PC-9 (cell line): ENCODE data around the gene IRX4. TPM values are rescaled to one million over a fixed set of nuclear protein-coding genes. Genes with fewer than 3 reads are reported as not detected.
"Not testable (repeated sequence)": the region's sequence is repeated elsewhere in the genome, so short reads cannot be mapped to it uniquely, and the experiment has no call there.

Experiments
- BruUV-seq: library from RNA; stranded (reverse); fragments of 400-500 nt; replicated peaks from 2 replicates; lab custom pipeline; 2021; lab: Mats Ljungman, UMichigan
- CTCF ChIA-PET: fragments of 300-600 bp; sonication (Branson Sonifier 250); formaldehyde crosslinking; loops from one replicate; lab custom pipeline; 2022; ENCODE audit warnings: antibody characterized with exemption; lab: Charles Lee
- POLR2A ChIA-PET: fragments of 300-600 bp; sonication (Branson Sonifier 250); formaldehyde crosslinking; loops from one replicate; lab custom pipeline; 2022; ENCODE audit warnings: antibody characterized with exemption; ENCODE audit not compliant: unreplicated experiment; lab: Charles Lee
- DNase-seq, 2 experiments: peaks; one replicate each; pipeline versions ENCODE4 v3.0.0 to v3.0.0-alpha.2; 2015 to 2022; ENCODE audit warnings: mixed read lengths in 1 of 2
- H2AFZ ChIP-seq: fragments of 200-600 bp; sonication (generic); 2 replicates; pipeline ENCODE4 v1.8.1; 2017; ENCODE audit warnings: antibody characterized with exemption
- H3F3A ChIP-seq: fragments of 200-600 bp; sonication (generic); 2 replicates; pipeline ENCODE4 v1.8.1; 2017; ENCODE audit warnings: antibody characterized with exemption, mild to moderate bottlenecking, low read depth; ENCODE audit not compliant: insufficient read depth
- H3K27ac ChIP-seq: fragments of 200-600 bp; sonication (generic); 2 replicates; pipeline ENCODE4 v1.6.1; 2016; ENCODE audit warnings: mixed run types
- H3K27me3 ChIP-seq: fragments of 200-600 bp; sonication (generic); 2 replicates; pipeline ENCODE4 v1.6.1; 2016; ENCODE audit warnings: low read depth, mixed run types; ENCODE audit not compliant: insufficient read depth
- H3K36me3 ChIP-seq: fragments of 200-600 bp; sonication (generic); 2 replicates; pipeline ENCODE4 v1.6.1; 2016; ENCODE audit warnings: low read depth, mixed run types
- H3K4me1 ChIP-seq: fragments of 200-600 bp; sonication (generic); replicated peaks from 2 replicates; pipeline ENCODE4 v1.6.1; 2016; ENCODE audit warnings: mixed run types; ENCODE audit not compliant: insufficient read depth
- H3K4me2 ChIP-seq: fragments of 200-600 bp; sonication (generic); 2 replicates; pipeline ENCODE4 v1.6.1; 2017; ENCODE audit warnings: mixed run types
- H3K4me3 ChIP-seq: fragments of 200-600 bp; sonication (generic); 2 replicates; pipeline ENCODE4 v1.6.1; 2016; ENCODE audit warnings: mixed run types
- H3K79me2 ChIP-seq: fragments of 200-600 bp; sonication (generic); 2 replicates; pipeline ENCODE4 v1.6.1; 2017; ENCODE audit warnings: low read depth, mixed run types
- H3K9me2 ChIP-seq: fragments of 200-600 bp; sonication (generic); 2 replicates; pipeline ENCODE4 v1.8.1; 2017; ENCODE audit warnings: mild to moderate bottlenecking; ENCODE audit not compliant: insufficient read depth
- H3K9me3 ChIP-seq: fragments of 200-600 bp; sonication (generic); 2 replicates; pipeline ENCODE4 v1.8.1; 2016; ENCODE audit warnings: low read depth; ENCODE audit not compliant: insufficient read depth
- H4K20me1 ChIP-seq: fragments of 200-600 bp; sonication (generic); 2 replicates; pipeline ENCODE4 v1.8.1; 2017; ENCODE audit not compliant: insufficient read depth
- EZH2 ChIP-seq: fragments of 200-600 bp; sonication (generic); IDR thresholded peaks from 2 replicates; pipeline ENCODE4 v1.8.0; 2017; ENCODE audit warnings: antibody characterized with exemption, low read depth
- intact Hi-C: fragments of 100-400 bp; cut with micrococcal nuclease; formaldehyde crosslinking; loops from one replicate; pipeline ENCODE4 v1.10.0; 2022; ENCODE audit not compliant: unreplicated experiment
- total RNA-seq: library from RNA; stranded (reverse); gene quantifications from 2 replicates; pipeline ENCODE4 v1.2.3, GENCODE V29; 2021
- TF ChIP-seq, protein P1 (sequence below): fragments of 200-600 bp; sonication (generic); conservative IDR thresholded peaks from 2 replicates; pipeline ENCODE4 v1.6.1; 2017; ENCODE audit warnings: mixed run types, antibody characterized with exemption, mild to moderate bottlenecking, moderate library complexity

IRX4 gene
- total RNA-seq, 1 experiment from 2014 or later: not detected

DNA sequence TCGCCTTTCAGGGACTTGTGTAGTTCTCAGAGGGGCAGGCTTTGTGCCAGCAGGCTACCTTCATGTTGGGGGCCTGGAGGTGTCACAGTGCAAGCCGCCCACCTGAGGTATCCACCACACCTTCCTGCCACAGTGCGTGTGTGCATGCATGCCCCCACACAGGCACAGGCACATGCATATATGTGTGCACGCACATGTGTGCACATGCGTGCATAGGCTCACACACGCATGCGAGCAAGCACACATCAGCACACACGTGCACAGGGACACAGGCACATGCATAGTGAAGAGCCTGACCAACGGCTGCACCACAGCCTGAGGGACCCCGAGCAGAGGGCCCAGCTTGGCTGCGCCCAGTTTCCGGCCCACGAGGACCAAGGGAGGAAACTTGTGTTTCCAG lies 36.1 kb downstream of the IRX4 start:
- TF ChIP-seq, protein P1, sequence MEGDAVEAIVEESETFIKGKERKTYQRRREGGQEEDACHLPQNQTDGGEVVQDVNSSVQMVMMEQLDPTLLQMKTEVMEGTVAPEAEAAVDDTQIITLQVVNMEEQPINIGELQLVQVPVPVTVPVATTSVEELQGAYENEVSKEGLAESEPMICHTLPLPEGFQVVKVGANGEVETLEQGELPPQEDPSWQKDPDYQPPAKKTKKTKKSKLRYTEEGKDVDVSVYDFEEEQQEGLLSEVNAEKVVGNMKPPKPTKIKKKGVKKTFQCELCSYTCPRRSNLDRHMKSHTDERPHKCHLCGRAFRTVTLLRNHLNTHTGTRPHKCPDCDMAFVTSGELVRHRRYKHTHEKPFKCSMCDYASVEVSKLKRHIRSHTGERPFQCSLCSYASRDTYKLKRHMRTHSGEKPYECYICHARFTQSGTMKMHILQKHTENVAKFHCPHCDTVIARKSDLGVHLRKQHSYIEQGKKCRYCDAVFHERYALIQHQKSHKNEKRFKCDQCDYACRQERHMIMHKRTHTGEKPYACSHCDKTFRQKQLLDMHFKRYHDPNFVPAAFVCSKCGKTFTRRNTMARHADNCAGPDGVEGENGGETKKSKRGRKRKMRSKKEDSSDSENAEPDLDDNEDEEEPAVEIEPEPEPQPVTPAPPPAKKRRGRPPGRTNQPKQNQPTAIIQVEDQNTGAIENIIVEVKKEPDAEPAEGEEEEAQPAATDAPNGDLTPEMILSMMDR: no peak
- TF ChIP-seq EZH2: no peak
- Histone ChIP-seq H3K27me3 (peaks cover 93% of the 10 kb centered on the region), H3K4me1 (no peaks in the 10 kb centered on the region), H2AFZ (no peak overlapping the region), H3K4me3 (no peak overlapping the region), H3F3A (no peaks in the 10 kb centered on the region), H4K20me1 (no peaks in the 10 kb centered on the region), H3K4me2 (no peak overlapping the region), H3K27ac (no peak overlapping the region), H3K36me3 (no peaks in the 10 kb centered on the region), H3K9me2 (no peaks in the 10 kb centered on the region), H3K79me2 (no peaks in the 10 kb centered on the region), H3K9me3 (no peaks in the 10 kb centered on the region)
- CTCF ChIA-PET: no interaction called here
- POLR2A ChIA-PET: no interaction called here
- intact Hi-C loops: no loop called here
- DNase-seq: no peak
- BruUV-seq: no TSS peak

DNA sequence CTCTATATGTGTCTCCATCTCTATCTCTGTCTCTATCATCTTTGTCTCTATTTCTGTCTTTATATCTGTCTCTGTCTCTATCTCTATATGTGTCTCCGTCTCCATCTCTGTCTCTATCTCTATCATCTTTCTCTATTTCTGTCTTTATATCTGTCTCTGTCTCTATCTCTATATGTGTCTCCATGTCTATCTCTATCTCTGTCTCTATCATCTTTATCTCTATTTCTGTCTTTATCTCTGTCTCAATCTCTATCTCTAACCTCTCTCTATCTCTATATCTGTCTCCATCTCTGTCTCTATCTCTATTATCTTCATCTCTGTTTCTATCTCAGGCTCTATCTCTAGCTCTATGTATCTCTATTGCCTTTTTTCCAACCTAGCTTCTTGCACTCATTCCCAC lies 37.0 kb downstream of the IRX4 start:
- Histone ChIP-seq H3K4me1 (no peaks in the 10 kb centered on the region), H3F3A (no peaks in the 10 kb centered on the region), H3K9me2 (no peaks in the 10 kb centered on the region), H3K4me3 (no peak overlapping the region), H3K4me2 (no peak overlapping the region), H3K36me3 (no peaks in the 10 kb centered on the region), H4K20me1 (no peaks in the 10 kb centered on the region), H3K27me3 (peaks cover 93% of the 10 kb centered on the region), H3K79me2 (no peaks in the 10 kb centered on the region), H3K9me3 (no peaks in the 10 kb centered on the region), H3K27ac (no peak overlapping the region), H2AFZ (no peak overlapping the region)
- ChIA-PET POLR2A (no interaction called here), CTCF (no interaction called here)
- intact Hi-C loops: no loop called here
- DNase-seq: no peak
- TF ChIP-seq EZH2: no peak
- TF ChIP-seq, protein P1: no peak
- no TSS peak for BruUV-seq

DNA sequence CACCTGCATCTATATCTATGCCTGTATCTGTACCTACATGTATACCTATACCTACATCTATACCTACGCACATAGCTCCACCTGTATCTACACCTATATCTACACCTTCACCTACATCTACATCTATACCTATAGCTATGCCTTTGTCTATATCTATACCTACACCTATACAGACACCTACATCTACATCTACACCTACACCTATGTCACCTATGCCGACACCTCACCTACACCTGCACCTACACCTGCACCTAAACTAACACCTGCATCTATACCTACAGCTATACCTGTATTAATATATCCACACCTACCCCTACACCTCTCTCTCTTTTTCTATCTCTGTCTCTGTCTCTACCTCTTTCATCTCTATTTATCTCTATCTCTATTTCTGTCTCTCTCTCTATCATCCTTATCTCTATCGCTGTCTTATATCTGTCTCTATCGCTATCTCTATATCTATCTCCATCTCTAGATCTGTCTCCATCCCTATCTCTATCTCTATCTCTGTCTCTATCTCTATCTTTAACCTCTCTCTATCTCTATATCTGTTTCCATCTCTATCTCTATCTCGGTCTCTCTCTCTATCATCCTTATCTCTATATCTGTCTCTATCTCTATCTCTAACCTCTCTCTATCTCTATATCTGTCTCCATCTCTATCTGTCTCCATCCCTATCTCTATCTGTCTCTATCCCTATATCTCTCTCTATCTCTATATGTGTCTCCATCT lies 37.9 kb downstream of the IRX4 start:
- Histone ChIP-seq H2AFZ (no peak overlapping the region), H3K79me2 (no peaks in the 10 kb centered on the region), H3K4me1 (no peaks in the 10 kb centered on the region), H4K20me1 (no peaks in the 10 kb centered on the region), H3K27ac (no peak overlapping the region), H3K4me3 (no peak overlapping the region), H3K9me2 (no peaks in the 10 kb centered on the region), H3K9me3 (no peaks in the 10 kb centered on the region), H3K27me3 (peaks cover 93% of the 10 kb centered on the region), H3K4me2 (no peak overlapping the region), H3K36me3 (no peaks in the 10 kb centered on the region), H3F3A (no peaks in the 10 kb centered on the region)
- CTCF ChIA-PET: no interaction called here
- no TSS peak for BruUV-seq
- intact Hi-C loops: no loop called here
- TF ChIP-seq, protein P1: no peak
- TF ChIP-seq EZH2: no peak
- no peak for DNase-seq
- POLR2A ChIA-PET: no interaction called here

DNA sequence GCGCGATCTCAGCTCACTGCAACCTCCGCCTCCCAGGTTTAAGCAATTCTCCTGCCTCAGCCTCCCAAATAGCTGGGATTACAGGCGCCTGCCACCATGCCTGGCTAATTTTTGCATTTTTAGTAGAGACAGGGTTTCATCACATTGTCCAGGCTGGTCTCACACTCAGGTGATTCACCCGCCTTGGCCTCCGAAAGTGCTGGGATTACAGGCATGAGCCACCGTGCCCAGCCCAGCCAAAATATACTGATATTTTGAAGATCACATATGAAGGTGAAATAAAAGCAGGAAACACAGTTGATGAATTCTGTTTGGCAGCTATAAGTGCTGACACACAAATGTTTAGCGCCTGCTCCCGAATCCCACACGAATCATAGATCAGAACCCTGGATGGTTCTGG lies 39.0 kb downstream of the IRX4 start:
- intact Hi-C loops, H3K9me3 ChIP-seq, DNase-seq, CTCF ChIA-PET, H3K9me2 ChIP-seq, H3K27ac ChIP-seq, H3K4me2 ChIP-seq, BruUV-seq, H3F3A ChIP-seq, H3K79me2 ChIP-seq, H3K36me3 ChIP-seq, H4K20me1 ChIP-seq, H2AFZ ChIP-seq, H3K4me1 ChIP-seq, H3K4me3 ChIP-seq: not testable (repeated sequence)
- POLR2A ChIA-PET: interaction anchor here (0.6 kb wide), 1 partner anchor 11 kb away, joined by 3 read pairs; no protein-coding TSS in a partner anchor
- H3K27me3 ChIP-seq: peaks cover 93% of the 10 kb centered on the region
